Kidney epithelial cell (primary cell): ENCODE data around the gene RAD51B. TPM values are rescaled to one million over a fixed set of nuclear protein-coding genes. Genes with fewer than 3 reads are reported as not detected.

Experiments used
- DNase-seq: peaks from one replicate; pipeline ENCODE4 v3.0.0-alpha.2; 2010; ENCODE audit warnings: low read depth
- H3K27me3 ChIP-seq: 2 replicates; pipeline ENCODE4 v1.6.0; 2011; ENCODE audit warnings: low read length; ENCODE audit not compliant: control insufficient read depth, insufficient read depth
- H3K36me3 ChIP-seq: 2 replicates; pipeline ENCODE4 v1.5.1; 2011; ENCODE audit warnings: low read length; ENCODE audit not compliant: control insufficient read depth, insufficient read depth
- H3K4me3 ChIP-seq: 2 replicates; pipeline ENCODE4 v1.5.1; 2011; ENCODE audit warnings: low read depth, mild to moderate bottlenecking, control low read depth, low read length
- CTCF ChIP-seq: IDR thresholded peaks from 2 replicates; pipeline ENCODE4 v1.5.1; 2011; ENCODE audit warnings: mild to moderate bottlenecking, moderate library complexity, low read length, control low read depth, inconsistent platforms; ENCODE audit not compliant: insufficient read depth, poor library complexity, severe bottlenecking
- total RNA-seq: library from RNA; depleted of rRNA; stranded (reverse); fragments of >200 nt; gene quantifications from 2 replicates; pipeline ENCODE4 v1.2.3, GENCODE V29; 2015

RAD51B gene
- total RNA-seq, 1 donor from 2014 or later, result 9.5 TPM

- no peaks in the 10 kb centered on the region for H3K36me3 ChIP-seq
- TF ChIP-seq CTCF, result no peak
- no peak for DNase-seq
- H3K4me3 ChIP-seq, result no peak overlapping the region
- H3K27me3 ChIP-seq, result no peaks in the 10 kb centered on the region
These were observed 767.5 kb downstream of the RAD51B start for GRCh38 chr14:68586896-68587751.

- TF ChIP-seq CTCF, result no peak
- Histone ChIP-seq H3K4me3 (no peak overlapping the region), H3K27me3 (no peaks in the 10 kb centered on the region), H3K36me3 (no peaks in the 10 kb centered on the region)
- no peak for DNase-seq
These were observed 768.4 kb downstream of the RAD51B start for GRCh38 chr14:68587931-68588330.

GRCh38 chr14:68589447-68590200 lies 770.0 kb downstream of the RAD51B start:
- no peak for TF ChIP-seq CTCF
- DNase-seq, result no peak

GRCh38 chr14:68590201-68590522 lies 770.6 kb downstream of the RAD51B start:
- H3K27me3 ChIP-seq, result no peaks in the 10 kb centered on the region
- TF ChIP-seq CTCF, result no peak
- H3K4me3 ChIP-seq, result no peak overlapping the region
- no peak for DNase-seq
- no peaks in the 10 kb centered on the region for H3K36me3 ChIP-seq

More at GRCh38 chr14:68589447-68590200, 770.0 kb downstream of the RAD51B start:
- Histone ChIP-seq H3K36me3 (no peaks in the 10 kb centered on the region), H3K4me3 (no peak overlapping the region), H3K27me3 (no peaks in the 10 kb centered on the region)

GRCh38 chr14:68591786-68592185 lies 772.2 kb downstream of the RAD51B start:
- Histone ChIP-seq H3K4me3 (no peak overlapping the region), H3K36me3 (no peaks in the 10 kb centered on the region), H3K27me3 (no peaks in the 10 kb centered on the region)
- DNase-seq, result no peak
- no peak for TF ChIP-seq CTCF
